GM18858 (cell line): ENCODE data around the gene PAQR5.
"Not testable (repeated sequence)": the region's sequence is repeated elsewhere in the genome, so short reads cannot be mapped to it uniquely, and the experiment has no call there.

Experiments used
- ATAC-seq: cut with Tn5 transposase; IDR thresholded peaks from one replicate; pipeline ENCODE4 v1.9.1; 2021; ENCODE audit not compliant: unreplicated experiment

The PAQR5 gene

GRCh38 chr15:69314736-69315135 lies 16.0 kb downstream of the PAQR5 start:
- no peak for ATAC-seq

GRCh38 chr15:69315402-69316110 lies 16.8 kb downstream of the PAQR5 start:
- no peak for ATAC-seq

GRCh38 chr15:69316291-69316690 lies 17.6 kb downstream of the PAQR5 start:
- ATAC-seq = no peak

- ATAC-seq = no peak
Measured at GRCh38 chr15:69317392-69317841, 18.7 kb downstream of the PAQR5 start.

- no peak for ATAC-seq
Measured at GRCh38 chr15:69318033-69318432, 19.3 kb downstream of the PAQR5 start.

- no peak for ATAC-seq
Measured at GRCh38 chr15:69319384-69320375, 21.0 kb downstream of the PAQR5 start.

- ATAC-seq = no peak
Measured at GRCh38 chr15:69320977-69321554, 22.4 kb downstream of the PAQR5 start.

- no peak for ATAC-seq
Measured at GRCh38 chr15:69323893-69324430, 25.2 kb downstream of the PAQR5 start.

GRCh38 chr15:69324565-69324964 lies 25.9 kb downstream of the PAQR5 start:
- ATAC-seq = no peak

- no peak for ATAC-seq
Measured at GRCh38 chr15:69325456-69325971, 26.8 kb downstream of the PAQR5 start.

GRCh38 chr15:69328080-69328479 lies 29.4 kb downstream of the PAQR5 start:
- ATAC-seq = no peak

GRCh38 chr15:69328739-69329138 lies 30.0 kb downstream of the PAQR5 start:
- ATAC-seq = no peak

- ATAC-seq = no peak
Measured at GRCh38 chr15:69337138-69337537, 38.4 kb downstream of the PAQR5 start.

GRCh38 chr15:69338535-69339213 lies 40.0 kb downstream of the PAQR5 start:
- no peak for ATAC-seq

GRCh38 chr15:69339214-69339543 lies 40.5 kb downstream of the PAQR5 start:
- not testable (repeated sequence) for ATAC-seq

- ATAC-seq = no peak
Measured at GRCh38 chr15:69340243-69340900, 41.7 kb downstream of the PAQR5 start.

- no peak for ATAC-seq
Measured at GRCh38 chr15:69341356-69341755, 42.6 kb downstream of the PAQR5 start.

GRCh38 chr15:69342460-69343076 lies 43.9 kb downstream of the PAQR5 start:
- no peak for ATAC-seq

- ATAC-seq = no peak
Measured at GRCh38 chr15:69343133-69343532, 44.4 kb downstream of the PAQR5 start.

- no peak for ATAC-seq
Measured at GRCh38 chr15:69344238-69344637, 45.5 kb downstream of the PAQR5 start.
